CD14-positive monocyte (primary cell): Measurements from ENCODE around the gene MECP2. TPM values are rescaled to one million over a fixed set of nuclear protein-coding genes. Genes with fewer than 3 reads are reported as not detected.

Experiments used
- DNase-seq, 3 donors: peaks; one replicate each; pipeline ENCODE4 v3.0.0-alpha.2; 2011 to 2022
- H2AFZ ChIP-seq: 2 replicates; pipeline ENCODE4 v1.6.0; 2012; ENCODE audit warnings: mild to moderate bottlenecking, low read depth, low read length, inconsistent platforms; ENCODE audit not compliant: insufficient read depth, poor library complexity, severe bottlenecking
- H3K27ac ChIP-seq, 2 donors: 1 replicate in 1 of 2; 2 replicates in 1 of 2; pipeline ENCODE4 v1.5.1; 2012 to 2013; ENCODE audit warnings: low read length in 2 of 2, control low read depth in 1 of 2, inconsistent platforms in 1 of 2, low read depth in 1 of 2, mild to moderate bottlenecking in 1 of 2
- H3K27me3 ChIP-seq, 2 donors: one replicate each; pipeline versions ENCODE4 v1.6.0 to v1.6.1; 2011 to 2013; ENCODE audit warnings: low read length in 2 of 2; ENCODE audit not compliant: control insufficient read depth in 2 of 2, insufficient read depth in 2 of 2
- H3K36me3 ChIP-seq, 2 donors: replicated peaks in 1 of 2; 1 replicate in 1 of 2; 2 replicates in 1 of 2; pipeline versions ENCODE4 v1.5.1 to v1.6.1; 2012 to 2013; ENCODE audit warnings: low read length in 2 of 2, control low read depth in 1 of 2, inconsistent platforms in 1 of 2, mild to moderate bottlenecking in 1 of 2; ENCODE audit not compliant: insufficient read depth in 2 of 2, control insufficient read depth in 1 of 2
- H3K4me1 ChIP-seq, 2 donors: 1 replicate in 1 of 2; 2 replicates in 1 of 2; pipeline versions ENCODE4 v1.5.1 to v1.6.1; 2012 to 2013; ENCODE audit warnings: low read length in 2 of 2, control low read depth in 1 of 2, inconsistent platforms in 1 of 2, mild to moderate bottlenecking in 1 of 2, moderate library complexity in 1 of 2; ENCODE audit not compliant: insufficient read depth in 2 of 2, control insufficient read depth in 1 of 2
- H3K4me2 ChIP-seq: replicated peaks from 2 replicates; pipeline ENCODE3; 2012; ENCODE audit warnings: low read length, moderate library complexity, mild to moderate bottlenecking; ENCODE audit not compliant: poor library complexity, severe bottlenecking; ENCODE audit errors: extremely low read depth
- H3K4me3 ChIP-seq, 3 experiments: fragments of 200-600 bp in 1 of 3; sonication (generic) in 1 of 3; replicated peaks in 1 of 3; 1 replicate in 2 of 3; 2 replicates in 1 of 3; pipeline ENCODE4 v1.5.1; 2011 to 2013; ENCODE audit warnings: low read length in 3 of 3, mild to moderate bottlenecking in 3 of 3, control low read depth in 2 of 3, low read depth in 2 of 3, inconsistent platforms in 1 of 3, moderate library complexity in 1 of 3
- H3K79me2 ChIP-seq: 2 replicates; pipeline ENCODE4 v1.6.0; 2012; ENCODE audit warnings: mild to moderate bottlenecking, control low read depth, inconsistent platforms, low read length, moderate library complexity; ENCODE audit not compliant: insufficient read depth
- H3K9ac ChIP-seq: 2 replicates; pipeline ENCODE4 v1.6.0; 2017; ENCODE audit warnings: low read length, mild to moderate bottlenecking; ENCODE audit not compliant: insufficient read depth, poor library complexity, severe bottlenecking
- H3K9me3 ChIP-seq, 2 donors: replicated peaks in 1 of 2; 1 replicate in 1 of 2; 2 replicates in 1 of 2; pipeline versions ENCODE4 v1.5.1 to v1.6.1; 2012 to 2013; ENCODE audit warnings: low read length in 2 of 2, control low read depth in 1 of 2; ENCODE audit not compliant: control insufficient read depth in 1 of 2, insufficient read depth in 1 of 2
- H4K20me1 ChIP-seq: 2 replicates; pipeline ENCODE4 v1.6.0; 2012; ENCODE audit warnings: mild to moderate bottlenecking, low read length, control low read depth, moderate library complexity; ENCODE audit not compliant: insufficient read depth
- H3K27ac Mint-ChIP-seq, 7 donors: one replicate each; pipeline ENCODE4 v1.8.0; 2020; ENCODE audit warnings: mild to moderate bottlenecking in 7 of 7, mixed read lengths in 7 of 7, moderate library complexity in 6 of 7, inconsistent platforms in 2 of 7
- H3K27me3 Mint-ChIP-seq, 3 donors: one replicate each; pipeline ENCODE4 v1.8.0; 2021 to 2022; ENCODE audit warnings: low read depth in 3 of 3, mild to moderate bottlenecking in 3 of 3, mixed read lengths in 3 of 3, moderate library complexity in 3 of 3, inconsistent platforms in 1 of 3
- H3K36me3 Mint-ChIP-seq, 2 donors: one replicate each; pipeline ENCODE4 v1.8.0; 2020; ENCODE audit warnings: mixed read lengths in 2 of 2, inconsistent platforms in 1 of 2, mild to moderate bottlenecking in 1 of 2
- H3K4me1 Mint-ChIP-seq: one replicate; pipeline ENCODE4 v1.8.0; 2020; ENCODE audit warnings: mild to moderate bottlenecking, mixed read lengths
- H3K4me3 Mint-ChIP-seq, 2 donors: one replicate each; pipeline ENCODE4 v1.8.0; 2020; ENCODE audit warnings: mild to moderate bottlenecking in 2 of 2, mixed read lengths in 2 of 2, moderate library complexity in 1 of 2
- H3K9me3 Mint-ChIP-seq, 7 donors: one replicate each; pipeline ENCODE4 v1.8.0; 2020 to 2022; ENCODE audit warnings: mixed read lengths in 7 of 7, mild to moderate bottlenecking in 6 of 7, moderate library complexity in 6 of 7, inconsistent platforms in 2 of 7
- CTCF ChIP-seq: fragments of 200-600 bp; IDR thresholded peaks from one replicate; pipeline ENCODE4 v1.8.0; 2022; ENCODE audit warnings: antibody characterized with exemption, mild to moderate bottlenecking
- WGBS: methylation state at CpG from one replicate; pipeline ENCODE4 v1.1.5; 2013; ENCODE audit warnings: missing lambda C conversion rate; ENCODE audit not compliant: insufficient coverage; 5-methylcytosine and 5-hydroxymethylcytosine counted together
- intact Hi-C, 2 donors: fragments of 100-400 bp; cut with micrococcal nuclease; formaldehyde crosslinking; loops; one replicate each; pipeline versions ENCODE4 v1.15.0 to v1.15.1; 2023
- polyA plus RNA-seq, 3 donors: library from polyadenylated mRNA; depleted of rRNA in 1 of 3; unstranded in 2 of 3; stranded (reverse) in 1 of 3; fragments of 300-500 nt in 2 of 3; fragments of >200 nt in 1 of 3; fragmentation: Illumina TruSeq in 2 of 3; gene quantifications; 1 replicate in 2 of 3; 2 replicates in 1 of 3; pipeline ENCODE4 v1.2.3, GENCODE V29; 2012 to 2021

Gene MECP2
- polyA plus RNA-seq, 3 donors = 5.2 to 21.2 (median 9.6) TPM

GRCh38 chrX:154131955-154132354 lies 34.4 kb upstream of the MECP2 start:
- peaks cover 0 to 12% of the 10 kb centered on the region in 2 donors for H3K27me3 ChIP-seq
- H3K4me2 ChIP-seq = no peak overlapping the region
- peaks cover 3 to 8% of the 10 kb centered on the region in 2 donors for H3K4me1 ChIP-seq
- H3K4me1 Mint-ChIP-seq = peaks cover 10% of the 10 kb centered on the region
- DNase-seq = no peak
- H3K27ac ChIP-seq = no peak overlapping the region
- no peaks in the 10 kb centered on the region for H3K79me2 ChIP-seq
- H3K9ac ChIP-seq = no peak overlapping the region
- 94% methylated on average over 2 of the region's 4 CpGs for WGBS
- H3K4me3 Mint-ChIP-seq = no peak overlapping the region
- peaks cover 4 to 30% (median 5%) of the 10 kb centered on the region in 3 donors for H3K27me3 Mint-ChIP-seq
- H4K20me1 ChIP-seq = no peaks in the 10 kb centered on the region
- TF ChIP-seq CTCF = no peak
- no peak overlapping the region for H3K27ac Mint-ChIP-seq
- intact Hi-C loops = no loop called here
- peaks cover 0 to 3% (median 0%) of the 10 kb centered on the region in 7 donors for H3K9me3 Mint-ChIP-seq
- H3K36me3 Mint-ChIP-seq = no peaks in the 10 kb centered on the region
- no peak overlapping the region for H2AFZ ChIP-seq
- H3K4me3 ChIP-seq = no peak overlapping the region
- no peaks in the 10 kb centered on the region for H3K9me3 ChIP-seq
- H3K36me3 ChIP-seq = no peaks in the 10 kb centered on the region

GRCh38 chrX:154126101-154126500 lies 28.6 kb upstream of the MECP2 start:
- WGBS = 80% methylated on average over 1 of the region's 11 CpGs
- Mint-ChIP-seq H3K4me3 (no peak overlapping the region), H3K27ac (no peak overlapping the region), H3K4me1 (peaks cover 27% of the 10 kb centered on the region), H3K27me3 (peaks cover 3 to 21% (median 3%) of the 10 kb centered on the region in 3 donors), H3K36me3 (peaks cover 0 to 3% of the 10 kb centered on the region in 2 donors), H3K9me3 (peaks cover 0 to 4% (median 0%) of the 10 kb centered on the region in 7 donors)
- Histone ChIP-seq H3K79me2 (no peaks in the 10 kb centered on the region), H3K36me3 (no peaks in the 10 kb centered on the region), H2AFZ (no peak overlapping the region), H3K4me3 (no peak overlapping the region), H3K4me1 (peaks cover 19 to 26% of the 10 kb centered on the region in 2 donors), H3K9ac (no peak overlapping the region), H3K4me2 (no peak overlapping the region), H3K27me3 (no peaks in the 10 kb centered on the region), H3K9me3 (no peaks in the 10 kb centered on the region), H3K27ac (no peak overlapping the region), H4K20me1 (no peaks in the 10 kb centered on the region)
- TF ChIP-seq CTCF = no peak
- intact Hi-C loops = no loop called here
- DNase-seq = no peak
